Hematopoietic multipotent progenitor cell treated with erythropoietin and hydrocortisone succinate and interleukin-3 and kit ligand, for 6 days (in vitro differentiated cells): ENCODE measurements around the gene DRAM1.
"Not testable (repeated sequence)": the region's sequence is repeated elsewhere in the genome, so short reads cannot be mapped to it uniquely, and the experiment has no call there.

ENCODE experiments used
- DNase-seq: peaks from one replicate; pipeline ENCODE4 v3.0.0-alpha.2; 2015

The DRAM1 gene

GRCh38 chr12:101908395-101908794 is 31.0 kb downstream of the DRAM1 start:
- DNase-seq: no peak

- DNase-seq: no peak
These were observed 32.3 kb downstream of the DRAM1 start for GRCh38 chr12:101909646-101910045.

- no peak for DNase-seq
These were observed 38.5 kb downstream of the DRAM1 start for GRCh38 chr12:101915841-101916240.

- DNase-seq: not testable (repeated sequence)
These were observed 41.4 kb downstream of the DRAM1 start for GRCh38 chr12:101918805-101919204.

GRCh38 chr12:101919447-101919846 is 42.1 kb downstream of the DRAM1 start:
- DNase-seq: no peak

GRCh38 chr12:101920906-101921305 is 43.5 kb downstream of the DRAM1 start:
- DNase-seq: no peak

- no peak for DNase-seq
These were observed 45.8 kb downstream of the DRAM1 start for GRCh38 chr12:101923045-101923718.

- DNase-seq: no peak
These were observed 47.2 kb downstream of the DRAM1 start for GRCh38 chr12:101924618-101925017.

GRCh38 chr12:101925361-101925760 is 48.0 kb downstream of the DRAM1 start:
- peak; percentile 61 for DNase-seq

- peak; percentile 14 for DNase-seq
These were observed 48.6 kb downstream of the DRAM1 start for GRCh38 chr12:101925935-101926334.

GRCh38 chr12:101927036-101927435 is 49.7 kb downstream of the DRAM1 start:
- no peak for DNase-seq

GRCh38 chr12:101927999-101928398 is 50.6 kb downstream of the DRAM1 start:
- DNase-seq: no peak

GRCh38 chr12:101928556-101928955 is 51.2 kb downstream of the DRAM1 start:
- DNase-seq: no peak

- DNase-seq: no peak
These were observed 52.1 kb downstream of the DRAM1 start for GRCh38 chr12:101929365-101930041.

- no peak for DNase-seq
These were observed 54.3 kb downstream of the DRAM1 start for GRCh38 chr12:101931498-101932326.

GRCh38 chr12:101933866-101934514 is 56.6 kb downstream of the DRAM1 start:
- DNase-seq: no peak

- DNase-seq: peak; percentile 55
These were observed 58.7 kb downstream of the DRAM1 start for GRCh38 chr12:101935890-101936746.

GRCh38 chr12:101939306-101939705 is 61.9 kb downstream of the DRAM1 start:
- no peak for DNase-seq

- DNase-seq: peak; percentile 92
These were observed 62.5 kb downstream of the DRAM1 start for GRCh38 chr12:101939856-101940265.

- no peak for DNase-seq
These were observed 63.1 kb downstream of the DRAM1 start for GRCh38 chr12:101940400-101940950.

GRCh38 chr12:101941306-101942249 is 64.2 kb downstream of the DRAM1 start:
- DNase-seq: peak; percentile 46
